HG03108 (cell line): ENCODE results near the gene TARS3.

Source experiments
- ATAC-seq: cut with Tn5 transposase; IDR thresholded peaks from one replicate; pipeline ENCODE4 v1.9.1; 2021; ENCODE audit warnings: moderate library complexity; ENCODE audit not compliant: unreplicated experiment

Gene TARS3

GRCh38 chr15:101609742-101610610 lies 114.3 kb downstream of the TARS3 start:
- no peak for ATAC-seq

GRCh38 chr15:101608201-101608600 lies 116.1 kb downstream of the TARS3 start:
- no peak for ATAC-seq

- no peak for ATAC-seq
These were observed 117.2 kb downstream of the TARS3 start for GRCh38 chr15:101607108-101607507.

- ATAC-seq = no peak
These were observed 120.0 kb downstream of the TARS3 start for GRCh38 chr15:101604124-101604874.
